T-cell (primary cell): ENCODE data around the gene CUBN. TPM values are rescaled to one million over a fixed set of nuclear protein-coding genes. Genes with fewer than 3 reads are reported as not detected.

Experiments
- ATAC-seq, 4 experiments: fragments of 200-7000 bp in 3 of 4; fragments of 150-1000 bp in 1 of 4; cut with Tn5 transposase; replicated peaks in 1 of 4; 1 replicate in 3 of 4; 2 replicates in 1 of 4; pipeline ENCODE4 v1.10.0; 2021; ENCODE audit warnings: moderate library complexity in 3 of 4, mild to moderate bottlenecking in 2 of 4, moderate number of reproducible peaks in 1 of 4
- CTCF ChIA-PET, 2 donors: fragments of 300-600 bp; sonication (Branson Sonifier 250); formaldehyde crosslinking; loops; one replicate each; lab custom pipeline; 2022; ENCODE audit warnings: antibody characterized with exemption in 2 of 2; lab: Charles Lee
- POLR2A ChIA-PET, 2 donors: fragments of 300-600 bp; sonication (Branson Sonifier 250); formaldehyde crosslinking; loops; one replicate each; lab custom pipeline; 2022; ENCODE audit warnings: antibody characterized with exemption in 2 of 2; lab: Charles Lee
- DNase-seq, 35 experiments: peaks; one replicate each; pipeline versions ENCODE4 v3.0.0 to v3.0.0-alpha.2; 2013 to 2023
- H3K27ac ChIP-seq: one replicate; pipeline ENCODE4 v1.5.1; 2013; ENCODE audit warnings: low read length
- H3K27me3 ChIP-seq, 2 experiments: replicated peaks in 1 of 2; 1 replicate in 1 of 2; 2 replicates in 1 of 2; pipeline versions ENCODE4 v1.6.1 to v1.7.0; 2013; ENCODE audit warnings: low read length in 1 of 2, mixed read lengths in 1 of 2; ENCODE audit not compliant: control insufficient read depth in 2 of 2, insufficient read depth in 2 of 2; ENCODE audit errors: extremely low read depth in 1 of 2
- H3K36me3 ChIP-seq, 2 donors: 1 replicate in 1 of 2; 2 replicates in 1 of 2; pipeline versions ENCODE4 v1.6.1 to v1.7.0; 2013; ENCODE audit warnings: low read length in 1 of 2; ENCODE audit not compliant: control insufficient read depth in 2 of 2, insufficient read depth in 1 of 2; ENCODE audit errors: extremely low read depth in 1 of 2
- H3K4me1 ChIP-seq, 2 experiments: 1 replicate in 1 of 2; 2 replicates in 1 of 2; pipeline versions ENCODE4 v1.6.1 to v1.7.0; 2013; ENCODE audit warnings: low read length in 2 of 2, mixed read lengths in 1 of 2; ENCODE audit not compliant: insufficient read depth in 2 of 2, control insufficient read depth in 1 of 2; ENCODE audit errors: extremely low read depth in 1 of 2
- H3K4me3 ChIP-seq, 2 donors: 1 replicate in 1 of 2; 2 replicates in 1 of 2; pipeline versions ENCODE4 v1.5.1 to v1.7.0; 2013; ENCODE audit warnings: mild to moderate bottlenecking in 2 of 2, low read length in 1 of 2, moderate library complexity in 1 of 2; ENCODE audit not compliant: control insufficient read depth in 1 of 2; ENCODE audit errors: extremely low read depth in 1 of 2
- H3K9me3 ChIP-seq: 2 replicates; pipeline ENCODE4 v1.7.0; 2013
- H3K27ac Mint-ChIP-seq, 2 donors: one replicate each; pipeline ENCODE4 v1.8.0; 2020 to 2021; ENCODE audit warnings: mild to moderate bottlenecking in 2 of 2, mixed read lengths in 2 of 2
- H3K27me3 Mint-ChIP-seq, 2 donors: one replicate each; pipeline ENCODE4 v1.8.0; 2021 to 2022; ENCODE audit warnings: mixed read lengths in 2 of 2
- H3K36me3 Mint-ChIP-seq: one replicate; pipeline ENCODE4 v1.8.0; 2021; ENCODE audit warnings: mixed read lengths
- H3K4me1 Mint-ChIP-seq, 3 donors: one replicate each; pipeline ENCODE4 v1.8.0; 2020 to 2022; ENCODE audit warnings: mixed read lengths in 3 of 3, mild to moderate bottlenecking in 1 of 3
- H3K4me3 Mint-ChIP-seq, 3 donors: one replicate each; pipeline ENCODE4 v1.8.0; 2020 to 2022; ENCODE audit warnings: mild to moderate bottlenecking in 3 of 3, mixed read lengths in 3 of 3, moderate library complexity in 3 of 3
- H3K9me3 Mint-ChIP-seq, 3 donors: one replicate each; pipeline ENCODE4 v1.8.0; 2020 to 2022; ENCODE audit warnings: mixed read lengths in 3 of 3
- WGBS: methylation state at CpG from one replicate; pipeline ENCODE4 v1.1.5; 2013; ENCODE audit warnings: missing lambda C conversion rate; ENCODE audit not compliant: insufficient coverage; 5-methylcytosine and 5-hydroxymethylcytosine counted together
- total RNA-seq, 35 experiments: library from RNA in 6 of 35; stranded (reverse) in 6 of 35; fragments of 120-200 nt in 1 of 35; gene quantifications; one replicate each; pipeline versions ENCODE4 v1.2.1 to v1.2.4 and lab custom pipeline; 2013 to 2026

CUBN gene
- total RNA-seq, 5 donors from 2014 or later (not counting 1 experiment from before 2014, with no cell fraction given): 6.3 to 11.4 (median 8.6) TPM

- CTCF ChIA-PET: interaction anchor here in 1 of 2 donors (0.5 kb wide), 1 partner anchor 980 kb away, joined by 4 read pairs; no protein-coding TSS in a partner anchor
- H3K9me3 ChIP-seq: no peaks in the 10 kb centered on the region
- Mint-ChIP-seq H3K27ac (no peak overlapping the region), H3K4me3 (no peak overlapping the region), H3K9me3 (peaks cover 0 to 3% (median 2%) of the 10 kb centered on the region in 3 donors), H3K36me3 (peaks cover 24% of the 10 kb centered on the region), H3K27me3 (no peaks in the 10 kb centered on the region), H3K4me1 (no peaks in the 10 kb centered on the region)
- no peaks in the 10 kb centered on the region for H3K36me3 ChIP-seq
- DNase-seq (no peak), ATAC-seq (no peak)
- no peak overlapping the region for H3K4me3 ChIP-seq
- no peaks in the 10 kb centered on the region for H3K27me3 ChIP-seq
- 78% methylated on average over 7 of the region's 7 CpGs for WGBS
- H3K27ac ChIP-seq: no peak overlapping the region
- POLR2A ChIA-PET: no interaction called here
- no peaks in the 10 kb centered on the region for H3K4me1 ChIP-seq
Observed at GRCh38 chr10:16865766-16866165, 263.8 kb downstream of the CUBN start.

GRCh38 chr10:16863766-16864165 lies 265.8 kb downstream of the CUBN start:
- Mint-ChIP-seq H3K9me3 (peaks cover 0 to 8% (median 6%) of the 10 kb centered on the region in 3 donors), H3K27ac (no peak overlapping the region), H3K4me3 (no peak overlapping the region), H3K4me1 (no peaks in the 10 kb centered on the region), H3K27me3 (no peaks in the 10 kb centered on the region), H3K36me3 (peaks cover 24% of the 10 kb centered on the region)
- WGBS: no CpG with 5 or more reads among the region's 2 CpGs
- DNase-seq: no peak
- H3K9me3 ChIP-seq: no peaks in the 10 kb centered on the region
- H3K4me3 ChIP-seq: no peak overlapping the region
- no peak overlapping the region for H3K27ac ChIP-seq
- no peaks in the 10 kb centered on the region for H3K27me3 ChIP-seq
- no peaks in the 10 kb centered on the region for H3K36me3 ChIP-seq
- ChIA-PET CTCF (interaction anchor here (0.6 kb wide), 2 partner anchors 133 to 318 kb away, joined by 3 to 4 read pairs; no protein-coding TSS in a partner anchor), POLR2A (interaction anchor here in 1 of 2 donors (0.6 to 0.9 kb wide), 3 partner anchors 10 to 384 kb away, joined by 4 to 6 read pairs (median 5); no protein-coding TSS in a partner anchor)
- no peaks in the 10 kb centered on the region for H3K4me1 ChIP-seq
- no peak for ATAC-seq

GRCh38 chr10:16857419-16857818 lies 272.2 kb downstream of the CUBN start:
- Histone ChIP-seq H3K36me3 (no peaks in the 10 kb centered on the region), H3K27ac (no peak overlapping the region), H3K4me3 (no peak overlapping the region), H3K4me1 (no peaks in the 10 kb centered on the region), H3K27me3 (no peaks in the 10 kb centered on the region), H3K9me3 (no peaks in the 10 kb centered on the region)
- Mint-ChIP-seq H3K36me3 (peaks cover 12% of the 10 kb centered on the region), H3K4me1 (no peaks in the 10 kb centered on the region), H3K27me3 (no peaks in the 10 kb centered on the region), H3K9me3 (peaks cover 0 to 8% (median 6%) of the 10 kb centered on the region in 3 donors), H3K27ac (no peak overlapping the region), H3K4me3 (no peak overlapping the region)
- DNase-seq (no peak), ATAC-seq (no peak)
- WGBS: no CpG with 5 or more reads among the region's 4 CpGs
- ChIA-PET POLR2A (interaction anchor here in 1 of 2 donors (0.6 kb wide), 1 partner anchor 299 kb away, joined by 3 read pairs; no protein-coding TSS in a partner anchor), CTCF (no interaction called here)

- H3K4me1 Mint-ChIP-seq: no peaks in the 10 kb centered on the region
- H3K36me3 Mint-ChIP-seq: peaks cover 8% of the 10 kb centered on the region
- Histone ChIP-seq H3K4me3 (no peak overlapping the region), H3K4me1 (no peaks in the 10 kb centered on the region), H3K27me3 (no peaks in the 10 kb centered on the region), H3K36me3 (no peaks in the 10 kb centered on the region), H3K9me3 (no peaks in the 10 kb centered on the region), H3K27ac (no peak overlapping the region)
- DNase-seq (no peak), ATAC-seq (no peak)
- ChIA-PET POLR2A (interaction anchor here in 1 of 2 donors (0.6 kb wide), 1 partner anchor 9 kb away, joined by 3 read pairs; no protein-coding TSS in a partner anchor), CTCF (interaction anchor here in 1 of 2 donors (0.5 kb wide), 1 partner anchor 390 kb away, joined by 3 read pairs; no protein-coding TSS in a partner anchor)
- peaks cover 0 to 8% (median 6%) of the 10 kb centered on the region in 3 donors for H3K9me3 Mint-ChIP-seq
- 63% methylated on average over 3 of the region's 4 CpGs for WGBS
- H3K27ac Mint-ChIP-seq: no peak overlapping the region
- no peaks in the 10 kb centered on the region for H3K27me3 Mint-ChIP-seq
- H3K4me3 Mint-ChIP-seq: no peak overlapping the region
Observed at GRCh38 chr10:16856567-16856966, 273.0 kb downstream of the CUBN start.

- H3K36me3 Mint-ChIP-seq: peaks cover 6% of the 10 kb centered on the region
- DNase-seq (no peak), ATAC-seq (no peak)
- Histone ChIP-seq H3K4me3 (no peak overlapping the region), H3K9me3 (no peaks in the 10 kb centered on the region), H3K36me3 (no peaks in the 10 kb centered on the region), H3K27me3 (no peaks in the 10 kb centered on the region), H3K27ac (no peak overlapping the region), H3K4me1 (no peaks in the 10 kb centered on the region)
- H3K9me3 Mint-ChIP-seq: peaks cover 0 to 8% (median 6%) of the 10 kb centered on the region in 3 donors
- POLR2A ChIA-PET: interaction anchor here in 1 of 2 donors (0.7 kb wide), 1 partner anchor 884 kb away, joined by 4 read pairs; no protein-coding TSS in a partner anchor
- no peak overlapping the region for H3K27ac Mint-ChIP-seq
- no peaks in the 10 kb centered on the region for H3K4me1 Mint-ChIP-seq
- no peaks in the 10 kb centered on the region for H3K27me3 Mint-ChIP-seq
- CTCF ChIA-PET: no interaction called here
- WGBS: no CpG with 5 or more reads among the region's 5 CpGs
- no peak overlapping the region for H3K4me3 Mint-ChIP-seq
Observed at GRCh38 chr10:16856092-16856491, 273.5 kb downstream of the CUBN start.

- ChIA-PET POLR2A (interaction anchor here in 1 of 2 donors (0.6 kb wide), 1 partner anchor 272 kb away, joined by 6 read pairs; no protein-coding TSS in a partner anchor), CTCF (interaction anchor here in 1 of 2 donors (0.9 kb wide), 1 partner anchor 392 kb away, joined by 3 read pairs; no protein-coding TSS in a partner anchor)
- H3K27me3 Mint-ChIP-seq: no peaks in the 10 kb centered on the region
- no peaks in the 10 kb centered on the region for H3K9me3 ChIP-seq
- H3K4me1 ChIP-seq: no peaks in the 10 kb centered on the region
- H3K27ac ChIP-seq: no peak overlapping the region
- no peaks in the 10 kb centered on the region for H3K27me3 ChIP-seq
- DNase-seq (no peak), ATAC-seq (no peak)
- no peak overlapping the region for H3K4me3 Mint-ChIP-seq
- H3K4me1 Mint-ChIP-seq: no peaks in the 10 kb centered on the region
- no peaks in the 10 kb centered on the region for H3K36me3 Mint-ChIP-seq
- H3K9me3 Mint-ChIP-seq: no peaks in the 10 kb centered on the region
- H3K27ac Mint-ChIP-seq: no peak overlapping the region
- H3K36me3 ChIP-seq: no peaks in the 10 kb centered on the region
- no peak overlapping the region for H3K4me3 ChIP-seq
Observed at GRCh38 chr10:16854623-16855022, 275.0 kb downstream of the CUBN start.
